ENCODE data around the gene PPP1R2C. TPM values are rescaled to one million over a fixed set of nuclear protein-coding genes. Genes with fewer than 3 reads are reported as not detected.
A peak's percentile ranks its signal among the peaks of the same experiment; 100 is the strongest.

PPP1R2C gene
- total RNA-seq, 1 donor: not detected

DNA sequence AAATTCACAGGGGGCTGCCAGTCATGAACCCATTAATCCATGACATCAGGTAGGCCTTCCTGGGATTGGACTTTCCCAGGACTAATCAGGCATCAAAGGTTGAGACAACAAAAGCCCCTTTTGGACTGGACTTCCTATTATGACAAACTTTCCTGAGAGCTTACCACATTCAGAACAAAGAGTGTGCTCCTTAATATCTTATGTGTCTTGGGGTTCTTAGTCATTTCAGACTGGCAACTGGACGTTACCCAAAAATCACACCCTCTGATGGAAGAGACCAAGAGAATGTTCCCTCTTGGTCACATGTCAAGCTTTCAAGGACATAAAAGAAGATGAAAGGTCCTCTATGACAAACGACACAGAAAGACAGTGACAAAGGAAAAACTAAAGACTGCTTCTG lies 31.6 kb upstream of the PPP1R2C start:
- H3K4me3 ChIP-seq (ENCODE audit: low read depth, low read length): no peak overlapping the region
- TF ChIP-seq, protein P1, sequence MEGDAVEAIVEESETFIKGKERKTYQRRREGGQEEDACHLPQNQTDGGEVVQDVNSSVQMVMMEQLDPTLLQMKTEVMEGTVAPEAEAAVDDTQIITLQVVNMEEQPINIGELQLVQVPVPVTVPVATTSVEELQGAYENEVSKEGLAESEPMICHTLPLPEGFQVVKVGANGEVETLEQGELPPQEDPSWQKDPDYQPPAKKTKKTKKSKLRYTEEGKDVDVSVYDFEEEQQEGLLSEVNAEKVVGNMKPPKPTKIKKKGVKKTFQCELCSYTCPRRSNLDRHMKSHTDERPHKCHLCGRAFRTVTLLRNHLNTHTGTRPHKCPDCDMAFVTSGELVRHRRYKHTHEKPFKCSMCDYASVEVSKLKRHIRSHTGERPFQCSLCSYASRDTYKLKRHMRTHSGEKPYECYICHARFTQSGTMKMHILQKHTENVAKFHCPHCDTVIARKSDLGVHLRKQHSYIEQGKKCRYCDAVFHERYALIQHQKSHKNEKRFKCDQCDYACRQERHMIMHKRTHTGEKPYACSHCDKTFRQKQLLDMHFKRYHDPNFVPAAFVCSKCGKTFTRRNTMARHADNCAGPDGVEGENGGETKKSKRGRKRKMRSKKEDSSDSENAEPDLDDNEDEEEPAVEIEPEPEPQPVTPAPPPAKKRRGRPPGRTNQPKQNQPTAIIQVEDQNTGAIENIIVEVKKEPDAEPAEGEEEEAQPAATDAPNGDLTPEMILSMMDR (IDR thresholded peaks at IDR 0.05; ENCODE audit: insufficient read depth, low read depth, low read length): no peak
- DNase-seq (ENCODE audit: low read depth): no peak

DNA sequence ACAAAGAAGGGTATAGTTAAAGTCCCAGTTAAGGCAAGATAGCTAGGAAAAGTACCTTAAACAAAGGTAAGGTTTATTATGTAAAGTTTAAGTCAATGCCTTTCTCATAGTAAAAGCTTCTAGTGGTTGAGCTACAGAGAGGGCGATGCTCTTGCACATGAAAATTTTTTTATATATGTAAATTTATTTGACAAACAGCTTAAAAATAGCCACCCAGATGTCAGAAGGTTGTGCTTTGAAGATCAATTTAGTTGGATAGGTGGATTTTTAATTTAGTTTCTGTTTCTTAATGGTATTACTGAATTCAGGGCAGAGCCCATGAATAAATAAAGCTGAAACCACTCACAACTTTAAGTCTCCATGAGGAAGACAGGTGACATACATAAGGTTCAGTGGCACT lies 29.4 kb upstream of the PPP1R2C start:
- TF ChIP-seq, protein P1 (IDR thresholded peaks at IDR 0.05; ENCODE audit: insufficient read depth, low read depth, low read length): no peak
- no peak for DNase-seq (ENCODE audit: low read depth)
- no peak overlapping the region for H3K4me3 ChIP-seq (ENCODE audit: low read depth, low read length)

GRCh38 chrX:42804524-42804923 lies 26.6 kb upstream of the PPP1R2C start:
- H3K4me3 ChIP-seq (ENCODE audit: low read depth, low read length): no peak overlapping the region
- TF ChIP-seq, protein P1 (IDR thresholded peaks at IDR 0.05; ENCODE audit: insufficient read depth, low read depth, low read length): no peak
- DNase-seq (ENCODE audit: low read depth): no peak

DNA sequence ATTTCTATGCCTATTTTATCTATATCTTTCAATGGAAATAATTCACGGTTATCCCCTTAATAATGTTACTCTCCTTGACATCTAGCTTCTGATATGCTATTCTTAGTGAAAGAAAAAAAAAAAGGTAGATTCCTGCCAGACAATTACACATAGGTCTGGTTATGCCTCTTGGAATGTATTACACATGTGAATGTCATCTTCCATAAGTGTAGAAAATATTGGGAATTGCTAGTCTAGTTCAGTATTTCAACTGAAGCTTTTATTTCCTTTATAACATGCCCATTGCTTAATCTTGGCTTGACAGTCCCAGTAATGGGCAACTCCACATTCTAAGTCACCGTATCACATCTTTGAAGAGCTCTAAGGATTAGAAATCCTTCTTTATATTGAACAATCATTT lies 25.4 kb upstream of the PPP1R2C start:
- H3K4me3 ChIP-seq (ENCODE audit: low read depth, low read length): no peak overlapping the region
- no peak for DNase-seq (ENCODE audit: low read depth)
- TF ChIP-seq, protein P1 (IDR thresholded peaks at IDR 0.05; ENCODE audit: insufficient read depth, low read depth, low read length): no peak

- no peak overlapping the region for H3K4me3 ChIP-seq (ENCODE audit: low read depth, low read length)
- peak; percentile 50 for DNase-seq (ENCODE audit: low read depth)
- TF ChIP-seq, protein P1 (IDR thresholded peaks at IDR 0.05; ENCODE audit: insufficient read depth, low read depth, low read length): no peak
These were observed 19.8 kb upstream of the PPP1R2C start for GRCh38 chrX:42797651-42798269.

DNA sequence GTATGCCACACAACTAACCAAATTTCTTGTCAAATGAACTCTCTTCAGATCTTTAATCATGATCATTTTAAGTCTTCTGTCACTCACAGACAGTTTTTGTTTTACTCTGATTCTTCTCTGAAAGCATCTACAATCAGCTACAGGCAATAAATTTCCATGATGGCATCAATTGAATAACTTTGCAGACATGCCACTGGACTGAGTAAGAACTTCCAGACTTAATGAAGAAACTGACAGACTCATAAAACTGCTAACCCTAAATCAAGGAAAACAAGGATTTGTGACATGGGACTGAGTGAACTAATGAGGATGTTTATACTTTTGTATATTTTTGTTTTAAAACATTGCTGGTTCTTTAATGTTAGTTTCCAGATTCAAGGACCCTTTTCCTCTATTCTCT lies 5.5 kb upstream of the PPP1R2C start:
- DNase-seq (ENCODE audit: low read depth): peak; percentile 34
- H3K4me3 ChIP-seq (ENCODE audit: low read depth, low read length): no peak overlapping the region
- TF ChIP-seq, protein P1 (IDR thresholded peaks at IDR 0.05; ENCODE audit: insufficient read depth, low read depth, low read length): no peak

DNA sequence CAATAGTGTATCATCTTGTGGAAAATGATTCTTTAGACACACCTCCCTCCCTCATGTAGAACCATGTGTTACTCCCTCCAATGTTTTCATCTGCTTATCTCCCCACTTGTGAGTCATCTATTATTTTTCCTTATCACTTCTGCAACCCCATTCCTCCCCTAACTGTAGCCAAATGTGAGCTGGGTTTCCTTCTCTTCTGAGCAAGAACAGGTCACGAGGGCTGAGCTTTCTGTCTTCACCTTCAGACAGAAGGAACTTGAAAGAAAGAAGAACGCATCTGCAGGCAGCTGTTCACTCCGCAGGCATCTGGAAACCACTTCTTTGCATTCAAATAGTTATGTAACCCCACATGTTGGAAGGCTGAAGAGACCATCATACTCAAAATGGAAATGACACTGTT lies 1.8 kb downstream of the PPP1R2C start:
- TF ChIP-seq, protein P1 (IDR thresholded peaks at IDR 0.05; ENCODE audit: insufficient read depth, low read depth, low read length): no peak

More for the DNA sequence above, 1.8 kb downstream of the PPP1R2C start:
- no peak overlapping the region for H3K4me3 ChIP-seq (ENCODE audit: low read depth, low read length)
- peak; percentile 63 for DNase-seq (ENCODE audit: low read depth)

Measured in fibroblast of villous mesenchyme (primary cell).